Keratinocyte (primary cell): ENCODE results near the gene TAF10. TPM values are rescaled to one million over a fixed set of nuclear protein-coding genes. Genes with fewer than 3 reads are reported as not detected.

Experiments
- DNase-seq: peaks from one replicate; pipeline ENCODE4 v3.0.0-alpha.2; 2011; ENCODE audit warnings: low read depth, missing footprints, low spot score
- FAIRE-seq: peaks from 2 replicates; lab custom pipeline; 2011; peaks lifted over from hg19 to GRCh38; lab: Jason Lieb, UNC
- H2AFZ ChIP-seq: 2 replicates; pipeline ENCODE4 v1.6.0; 2012; ENCODE audit warnings: low read length, control low read depth, inconsistent platforms; ENCODE audit not compliant: control insufficient read depth
- H3K27ac ChIP-seq: 2 replicates; pipeline ENCODE4 v1.5.1; 2011; ENCODE audit warnings: low read length; ENCODE audit not compliant: control insufficient read depth, insufficient read depth
- H3K27me3 ChIP-seq: 3 replicates; pipeline ENCODE4 v1.6.0; 2011; ENCODE audit warnings: low read length; ENCODE audit not compliant: control insufficient read depth, insufficient read depth; ENCODE audit errors: extremely low read depth
- H3K36me3 ChIP-seq, 2 experiments: 2 replicates in 1 of 2; 3 replicates in 1 of 2; pipeline ENCODE4 v1.5.1; 2011; ENCODE audit warnings: low read length in 2 of 2, mild to moderate bottlenecking in 1 of 2; ENCODE audit not compliant: control insufficient read depth in 2 of 2, insufficient read depth in 2 of 2; ENCODE audit errors: extremely low read depth in 1 of 2
- H3K4me1 ChIP-seq: 3 replicates; pipeline ENCODE4 v1.5.1; 2011; ENCODE audit warnings: low read length; ENCODE audit not compliant: control insufficient read depth, insufficient read depth; ENCODE audit errors: extremely low read depth
- H3K4me2 ChIP-seq: 3 replicates; pipeline ENCODE4 v1.6.0; 2011; ENCODE audit warnings: low read depth, low read length; ENCODE audit not compliant: control insufficient read depth, insufficient read depth; ENCODE audit errors: extremely low read depth
- H3K4me3 ChIP-seq, 3 experiments: fragments of 200-600 bp in 1 of 3; sonication (generic) in 1 of 3; 2 replicates in 2 of 3; 3 replicates in 1 of 3; pipeline ENCODE4 v1.5.1; 2011 to 2016; ENCODE audit warnings: low read length in 3 of 3, mild to moderate bottlenecking in 3 of 3, control low read depth in 2 of 3, inconsistent platforms in 1 of 3, low read depth in 1 of 3, mixed read lengths in 1 of 3, mixed run types in 1 of 3, moderate library complexity in 1 of 3; ENCODE audit not compliant: control insufficient read depth in 2 of 3, insufficient read depth in 2 of 3; ENCODE audit errors: extremely low read depth in 1 of 3
- H3K79me2 ChIP-seq: 2 replicates; pipeline ENCODE4 v1.6.0; 2012; ENCODE audit warnings: low read length; ENCODE audit not compliant: control insufficient read depth, insufficient read depth
- H3K9ac ChIP-seq: 3 replicates; pipeline ENCODE4 v1.6.0; 2011; ENCODE audit warnings: low read length; ENCODE audit not compliant: control insufficient read depth, insufficient read depth; ENCODE audit errors: extremely low read depth
- H3K9me1 ChIP-seq: 3 replicates; pipeline ENCODE4 v1.6.0; 2011; ENCODE audit warnings: low read length; ENCODE audit not compliant: control insufficient read depth, insufficient read depth; ENCODE audit errors: extremely low read depth
- H3K9me3 ChIP-seq: 2 replicates; pipeline ENCODE4 v1.5.1; 2012; ENCODE audit warnings: low read depth, low read length; ENCODE audit not compliant: control insufficient read depth
- H4K20me1 ChIP-seq: 3 replicates; pipeline ENCODE4 v1.6.0; 2011; ENCODE audit warnings: low read length; ENCODE audit not compliant: control insufficient read depth, insufficient read depth; ENCODE audit errors: extremely low read depth
- EZH2 ChIP-seq: IDR thresholded peaks from one replicate; pipeline ENCODE4 v1.6.1; 2012; ENCODE audit warnings: inconsistent platforms, mild to moderate bottlenecking, low read length, moderate library complexity
- dilution Hi-C: fragments of 300-500 bp; cut with MboI; formaldehyde crosslinking; loops from one replicate; pipeline ENCODE4 v1.7.0; 2020; ENCODE audit warnings: low sequenced_read_pairs; ENCODE audit not compliant: extremely low pct_ligation_motif_present
- polyA plus RNA-seq, 5 experiments: library from polyadenylated mRNA; depleted of rRNA in 3 of 5; stranded (reverse) in 3 of 5; stranded (forward) in 1 of 5; unstranded in 1 of 5; fragments of >200 nt; gene quantifications; 1 replicate in 1 of 5; 2 replicates in 3 of 5; 3 replicates in 1 of 5; pipeline versions ENCODE4 v1.2.1 to v1.2.3, GENCODE V29; 2011 to 2012; ENCODE audit warnings: missing spikeins in 2 of 5, low read depth in 1 of 5, low replicate concordance in 1 of 5
- TF ChIP-seq, protein P1 (sequence below), 3 experiments: IDR thresholded peaks in 1 of 3; conservative IDR thresholded peaks in 1 of 3; optimal IDR thresholded peaks in 1 of 3; 2 replicates in 2 of 3; 3 replicates in 1 of 3; pipeline versions ENCODE3 to v1.5.1; 2011; ENCODE audit warnings: low read length in 3 of 3, mild to moderate bottlenecking in 3 of 3, moderate library complexity in 2 of 3, control low read depth in 1 of 3, inconsistent platforms in 1 of 3; ENCODE audit not compliant: insufficient read depth in 2 of 3; ENCODE audit errors: extremely low read depth in 1 of 3

The TAF10 gene
- polyA plus RNA-seq, 1 donor (not counting 4 experiments of a cell fraction or from before 2014, with no cell fraction given), result 165 TPM

DNA sequence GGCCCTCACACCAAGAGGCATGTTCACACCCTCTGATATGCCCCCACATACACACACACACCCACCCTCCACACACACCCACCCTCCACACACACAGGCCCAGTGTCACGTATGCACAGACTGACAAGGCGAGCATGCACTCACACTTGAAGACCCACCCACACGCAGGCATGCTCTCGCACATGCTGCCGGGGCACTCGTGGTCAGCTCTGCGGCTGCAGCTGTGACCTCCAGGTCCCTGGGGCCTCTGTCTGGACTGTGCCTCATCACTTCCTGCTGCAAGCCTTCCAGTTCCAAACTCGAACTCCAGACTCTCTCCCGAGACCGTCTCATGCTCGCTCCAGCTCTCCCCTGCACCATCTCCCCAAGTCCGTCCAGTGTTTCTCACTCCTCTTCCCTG lies 34.1 kb upstream of the TAF10 start:
- Histone ChIP-seq H3K27me3 (peaks cover 12% of the 10 kb centered on the region), H3K4me3 (no peak overlapping the region), H3K9ac (no peak overlapping the region), H3K79me2 (no peaks in the 10 kb centered on the region), H3K36me3 (no peaks in the 10 kb centered on the region), H3K9me3 (no peaks in the 10 kb centered on the region), H3K4me1 (no peaks in the 10 kb centered on the region), H3K4me2 (no peak overlapping the region), H3K27ac (no peak overlapping the region), H2AFZ (no peak overlapping the region), H4K20me1 (no peaks in the 10 kb centered on the region), H3K9me1 (no peaks in the 10 kb centered on the region)
- no peak for FAIRE-seq
- dilution Hi-C loops, result no loop called here
- TF ChIP-seq, protein P1, sequence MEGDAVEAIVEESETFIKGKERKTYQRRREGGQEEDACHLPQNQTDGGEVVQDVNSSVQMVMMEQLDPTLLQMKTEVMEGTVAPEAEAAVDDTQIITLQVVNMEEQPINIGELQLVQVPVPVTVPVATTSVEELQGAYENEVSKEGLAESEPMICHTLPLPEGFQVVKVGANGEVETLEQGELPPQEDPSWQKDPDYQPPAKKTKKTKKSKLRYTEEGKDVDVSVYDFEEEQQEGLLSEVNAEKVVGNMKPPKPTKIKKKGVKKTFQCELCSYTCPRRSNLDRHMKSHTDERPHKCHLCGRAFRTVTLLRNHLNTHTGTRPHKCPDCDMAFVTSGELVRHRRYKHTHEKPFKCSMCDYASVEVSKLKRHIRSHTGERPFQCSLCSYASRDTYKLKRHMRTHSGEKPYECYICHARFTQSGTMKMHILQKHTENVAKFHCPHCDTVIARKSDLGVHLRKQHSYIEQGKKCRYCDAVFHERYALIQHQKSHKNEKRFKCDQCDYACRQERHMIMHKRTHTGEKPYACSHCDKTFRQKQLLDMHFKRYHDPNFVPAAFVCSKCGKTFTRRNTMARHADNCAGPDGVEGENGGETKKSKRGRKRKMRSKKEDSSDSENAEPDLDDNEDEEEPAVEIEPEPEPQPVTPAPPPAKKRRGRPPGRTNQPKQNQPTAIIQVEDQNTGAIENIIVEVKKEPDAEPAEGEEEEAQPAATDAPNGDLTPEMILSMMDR (optimal IDR thresholded peaks at IDR 0.05 in 1 of 3, IDR thresholded peaks at IDR 0.05 in 1 of 3, conservative IDR thresholded peaks at IDR 0.05 in 1 of 3; ENCODE audit: extremely low read depth in 1 of 3, insufficient read depth in 2 of 3, low read length in 3 of 3), result no peak
- no peak for TF ChIP-seq EZH2
- DNase-seq, result no peak

DNA sequence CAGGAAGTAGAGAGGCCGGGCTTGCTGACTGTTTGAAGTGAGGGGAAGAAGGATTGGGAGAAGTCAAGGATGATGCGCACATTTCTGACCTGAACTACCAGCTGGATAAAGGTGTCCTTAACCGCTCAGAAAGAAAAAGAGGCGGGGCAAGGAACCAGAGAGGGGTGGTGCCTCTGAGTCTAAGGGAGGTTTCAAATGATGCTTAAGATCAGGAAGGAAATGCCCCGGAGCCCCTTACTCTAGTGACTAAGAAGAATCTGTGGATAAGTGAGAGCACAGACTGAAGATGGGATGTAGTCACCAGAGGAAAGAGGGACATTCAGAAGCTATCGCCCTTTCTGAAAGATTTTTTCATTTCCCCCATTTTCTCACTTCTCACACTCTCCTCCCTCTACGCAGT lies 30.9 kb upstream of the TAF10 start:
- Histone ChIP-seq H3K27ac (no peak overlapping the region), H4K20me1 (no peaks in the 10 kb centered on the region), H3K79me2 (no peaks in the 10 kb centered on the region), H3K36me3 (no peaks in the 10 kb centered on the region), H3K4me2 (no peak overlapping the region), H3K9me3 (no peaks in the 10 kb centered on the region), H3K9me1 (no peaks in the 10 kb centered on the region), H3K4me3 (no peak overlapping the region), H3K4me1 (no peaks in the 10 kb centered on the region), H2AFZ (no peak overlapping the region), H3K27me3 (no peaks in the 10 kb centered on the region), H3K9ac (no peak overlapping the region)
- DNase-seq, result no peak
- no peak for TF ChIP-seq EZH2
- TF ChIP-seq, protein P1 (optimal IDR thresholded peaks at IDR 0.05 in 1 of 3, IDR thresholded peaks at IDR 0.05 in 1 of 3, conservative IDR thresholded peaks at IDR 0.05 in 1 of 3; ENCODE audit: extremely low read depth in 1 of 3, insufficient read depth in 2 of 3, low read length in 3 of 3), result no peak
- dilution Hi-C loops, result no loop called here
- FAIRE-seq, result no peak
